Hypothalamus (tissue), 51 donors: ENCODE data around the gene FKBP7.
"Not testable (repeated sequence)": the region's sequence is repeated elsewhere in the genome, so short reads cannot be mapped to it uniquely, and the experiment has no call there.

Experiments
- DNase-seq, 51 donors: peaks; one replicate each; lab custom pipeline; 2025; lab: John Stamatoyannopoulos, UW

Gene FKBP7

DNA sequence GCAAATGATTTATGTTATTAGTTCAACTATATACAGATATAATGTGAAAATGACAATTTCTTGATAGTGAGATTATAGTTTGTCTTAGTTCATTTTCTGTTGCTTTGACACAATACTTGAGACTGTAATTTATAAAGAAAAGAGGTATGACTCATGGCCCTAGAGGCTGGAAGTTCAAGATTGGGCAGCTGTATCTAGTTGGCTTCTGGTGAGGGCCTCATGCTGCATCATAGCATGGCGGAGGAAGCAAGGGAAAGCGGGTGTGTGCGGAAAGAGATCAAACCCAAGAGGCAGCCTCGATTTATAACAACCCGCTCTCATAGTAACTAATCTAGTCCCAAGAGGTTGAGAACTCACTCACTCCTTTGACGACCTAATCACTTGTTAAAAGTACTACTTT is 13.2 kb upstream of the FKBP7 start:
- DNase-seq, result no peak

DNA sequence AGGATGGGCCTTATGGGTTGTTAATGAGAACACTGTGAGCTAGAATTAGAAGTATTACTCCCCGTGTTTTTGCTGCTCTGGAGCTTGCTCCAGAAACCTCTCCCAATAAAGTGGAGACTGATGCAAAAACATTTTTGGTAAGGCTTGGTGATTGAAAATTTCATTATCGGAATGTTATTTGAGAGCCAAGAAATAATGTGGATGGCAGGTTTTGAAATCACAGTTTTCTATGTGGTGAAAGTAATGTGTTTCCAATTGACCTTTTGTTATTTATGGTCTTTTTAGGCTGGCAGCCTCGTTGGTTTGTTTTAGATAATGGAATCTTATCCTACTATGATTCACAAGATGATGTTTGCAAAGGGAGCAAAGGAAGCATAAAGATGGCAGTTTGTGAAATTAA is 7.0 kb upstream of the FKBP7 start:
- no peak for DNase-seq

DNA sequence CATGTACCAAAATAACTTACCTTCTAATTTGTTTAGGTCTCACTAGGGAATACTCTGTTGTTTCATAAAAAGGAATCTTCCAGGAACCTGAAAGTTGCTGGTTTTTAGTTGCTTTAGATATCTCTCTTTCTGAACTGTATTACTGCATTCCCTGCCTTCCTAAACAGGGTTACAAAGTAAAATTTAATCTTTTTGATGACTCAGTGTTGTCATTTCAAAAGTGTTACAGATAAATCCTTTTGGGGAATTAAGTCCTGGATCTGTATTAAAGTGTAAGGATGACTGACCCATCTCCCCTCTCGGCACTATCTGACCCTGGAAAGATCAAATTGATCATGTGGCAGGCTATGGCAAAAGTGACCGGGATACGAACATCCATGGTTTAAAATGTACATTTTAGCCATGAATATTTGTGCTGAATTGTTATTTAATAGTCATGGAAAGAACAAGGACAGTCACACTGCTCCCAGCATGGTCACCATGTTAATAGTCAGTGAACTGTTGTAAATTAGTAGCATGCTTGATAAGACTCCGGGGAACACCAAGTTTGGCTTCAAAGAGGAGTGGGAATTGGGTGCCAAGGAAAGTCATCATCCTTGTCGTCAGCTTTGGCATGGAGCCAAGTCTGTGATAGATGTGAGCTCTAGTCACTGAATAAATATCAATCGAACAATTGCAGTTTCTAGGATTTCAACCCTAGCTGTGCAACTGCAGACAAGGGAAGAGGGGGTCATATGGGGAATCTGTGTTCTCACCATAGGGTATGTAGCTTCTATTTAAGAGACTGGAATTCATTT is 6.0 kb upstream of the FKBP7 start:
- DNase-seq, result peak in 18 of 51 donors; percentile 0 to 55 (median 14)

DNA sequence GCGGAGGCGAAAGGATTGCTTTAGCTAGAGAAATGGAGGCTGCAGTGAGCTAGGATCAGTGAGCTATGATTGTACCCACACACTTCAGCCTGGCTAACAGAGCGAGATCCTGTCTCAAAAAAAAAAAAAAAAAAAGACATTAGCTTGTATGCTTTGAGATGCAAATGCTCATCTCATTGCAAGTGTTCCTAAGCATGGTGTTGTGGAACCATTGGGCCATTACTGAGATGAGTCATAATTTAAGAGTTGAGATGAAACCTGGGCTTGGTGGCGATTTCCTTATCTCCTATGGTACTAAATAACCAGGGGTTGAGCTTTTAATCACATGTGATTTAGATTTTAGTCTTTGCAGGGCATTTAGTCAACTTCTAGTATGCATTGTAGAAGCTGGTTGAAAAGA is 4.0 kb upstream of the FKBP7 start:
- DNase-seq, result no peak

DNA sequence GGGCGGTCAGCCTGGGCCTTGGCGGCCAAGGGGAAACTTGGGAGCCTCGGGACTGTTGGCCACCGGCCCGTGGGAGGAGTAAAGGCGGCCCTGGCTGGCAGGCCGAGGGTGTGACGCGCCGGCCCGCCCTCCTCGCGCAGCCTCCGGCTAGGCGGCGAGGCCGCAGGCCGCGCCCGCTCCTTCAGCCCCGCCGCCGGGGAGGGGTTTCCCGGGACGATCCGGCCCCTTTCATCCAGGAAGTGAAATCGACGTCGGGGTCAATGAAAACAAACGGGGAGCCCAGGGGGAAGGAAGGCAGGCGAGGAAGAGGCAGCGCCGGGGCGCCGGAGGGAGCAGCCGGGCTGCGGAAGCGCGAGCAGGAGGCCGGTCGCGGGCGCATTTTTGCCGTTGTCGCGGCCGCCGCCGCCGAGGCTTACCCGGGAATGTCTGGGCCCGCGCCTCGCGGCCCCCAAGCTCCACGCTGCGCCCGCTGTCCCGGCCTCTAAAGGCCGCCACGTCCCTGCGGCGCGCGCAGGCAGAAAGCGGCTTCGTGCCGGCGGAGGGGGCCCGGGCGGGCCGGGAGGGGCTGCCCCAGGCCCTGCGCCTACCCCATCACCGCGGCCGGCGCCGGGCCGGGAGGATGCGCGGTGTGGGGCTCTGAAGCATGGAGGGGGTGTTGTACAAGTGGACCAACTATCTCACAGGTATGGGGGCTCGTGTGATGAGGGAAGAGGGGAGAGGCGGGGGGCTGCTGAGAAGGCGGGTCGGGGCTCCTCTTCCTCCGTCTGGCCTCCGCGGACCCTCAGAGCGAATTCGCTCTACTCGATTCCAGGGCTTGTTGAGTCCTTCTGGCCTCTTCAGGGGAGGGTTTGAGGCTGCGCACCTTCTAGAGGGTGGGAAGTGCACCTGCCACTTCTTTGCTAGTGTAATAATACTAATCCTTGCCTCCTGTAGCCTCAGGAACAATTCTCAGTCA is 2.1 kb upstream of the FKBP7 start, which contains the start of gene PLEKHA3:
Gene PLEKHA3, plus strand, starts transcription at position 231 of the 955 bp plus-strand sequence. Its CDS starts 413 bp downstream, at position 644.
- DNase-seq, result peak; percentile 23 to 97 (median 90)

DNA sequence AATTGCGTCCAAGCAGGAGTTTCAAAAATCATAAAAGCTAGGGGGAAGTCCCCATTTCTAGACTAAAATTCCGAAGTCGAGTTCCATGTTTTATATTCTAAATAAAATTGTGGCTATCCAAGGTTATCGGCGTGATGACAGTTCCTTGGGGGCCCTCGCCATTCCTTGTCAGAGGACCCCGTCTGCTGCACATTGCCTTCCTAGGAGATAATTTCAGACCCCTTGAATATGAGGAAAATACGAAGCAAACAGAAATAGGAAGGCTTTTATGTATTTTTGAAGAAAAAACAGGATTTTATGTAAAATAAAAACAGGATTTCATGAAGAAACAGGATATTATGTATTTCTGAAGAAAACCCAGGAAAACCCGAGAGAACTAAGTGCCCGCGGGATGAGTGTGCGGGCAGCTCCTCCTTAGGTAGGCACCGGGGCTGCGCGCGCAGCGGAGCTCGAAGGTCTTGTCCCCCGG is 1.4 kb upstream of the FKBP7 start:
- DNase-seq, result peak in 1 of 51 donors; percentile 20

DNA sequence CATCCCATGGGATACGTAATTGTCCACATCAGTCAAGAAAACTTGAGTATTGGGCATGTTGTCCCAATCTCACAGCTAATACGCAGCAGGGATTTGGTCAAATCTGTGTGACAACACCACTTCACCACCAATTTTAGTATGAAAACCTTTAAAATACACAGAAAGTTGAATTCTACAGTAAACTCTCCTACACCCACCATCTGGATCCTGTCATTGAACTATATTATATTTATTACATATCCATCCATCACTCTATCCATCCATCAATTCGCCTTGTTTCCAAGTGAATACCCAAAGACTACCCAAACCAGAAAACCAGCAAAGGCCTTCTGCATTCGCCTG is 846 bp upstream of the FKBP7 start:
- DNase-seq, result peak in 1 of 51 donors; percentile 53

DNA sequence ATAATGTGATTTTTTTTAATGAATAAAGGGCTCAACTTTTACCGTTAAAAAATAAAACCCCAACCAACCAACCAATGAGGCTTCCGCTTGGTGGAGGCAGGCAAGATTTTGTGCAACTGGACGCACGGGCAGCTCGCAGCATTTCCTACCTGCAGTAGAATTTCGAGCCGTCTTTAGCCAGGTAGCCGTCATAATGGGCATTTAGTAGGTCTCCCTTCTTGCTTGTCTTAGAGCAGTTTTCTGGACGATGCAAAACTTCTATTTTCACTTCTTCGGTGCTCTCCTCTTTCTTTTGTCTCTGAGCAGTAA is 316 bp downstream of the FKBP7 start:
- DNase-seq, result peak in 6 of 51 donors; percentile 16 to 32 (median 24)

DNA sequence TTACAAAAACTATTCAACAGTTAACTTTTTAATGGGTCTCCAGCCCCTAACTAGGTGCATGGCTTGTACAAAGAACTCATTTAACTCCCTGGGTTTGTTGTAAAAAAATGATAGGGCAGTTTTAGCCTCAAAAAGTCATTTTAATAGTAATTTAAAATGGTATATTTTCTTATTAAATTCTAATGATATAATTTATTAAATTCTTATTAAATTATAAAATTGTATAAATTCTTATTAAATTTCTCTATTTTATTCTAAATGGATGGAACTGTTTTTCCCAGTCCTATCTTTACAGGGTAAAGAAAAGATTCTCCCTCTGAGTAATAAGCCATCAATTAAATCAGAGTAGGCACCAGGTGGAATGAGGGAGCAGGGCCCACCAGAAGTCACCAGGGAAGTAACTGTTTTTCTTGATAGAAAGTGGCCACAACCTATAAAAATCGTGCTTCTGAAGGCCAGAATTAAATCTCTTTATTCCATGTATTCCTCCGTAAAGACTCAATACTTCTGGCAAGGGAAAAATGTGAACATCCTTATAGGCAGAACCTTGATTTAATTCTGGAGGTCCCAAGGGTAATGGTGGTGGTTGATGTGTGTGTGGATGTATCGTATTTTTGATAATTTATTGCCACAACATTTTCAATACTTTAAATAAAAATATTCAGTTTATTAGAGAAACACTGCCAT is 814 bp downstream of the FKBP7 start:
- no peak for DNase-seq

DNA sequence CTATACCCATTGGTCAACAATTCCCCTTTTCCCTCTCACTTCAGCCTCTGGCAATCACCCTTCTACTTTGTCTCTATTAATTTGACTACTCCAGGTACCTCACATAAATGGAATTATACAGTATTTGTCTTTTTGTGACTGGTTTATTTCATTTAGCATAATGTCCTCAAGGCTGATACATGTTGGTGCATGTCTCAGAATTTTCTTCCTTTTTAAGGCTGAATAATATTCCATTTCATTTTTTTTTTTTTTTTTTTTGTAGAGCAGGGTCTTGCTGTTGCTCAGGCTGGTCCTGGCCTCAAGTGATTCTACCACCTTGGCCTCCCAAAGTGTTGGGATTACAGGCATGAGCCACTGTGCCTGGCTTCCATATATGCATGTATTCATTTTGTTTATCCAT is 1.9 kb downstream of the FKBP7 start:
- no peak for DNase-seq

DNA sequence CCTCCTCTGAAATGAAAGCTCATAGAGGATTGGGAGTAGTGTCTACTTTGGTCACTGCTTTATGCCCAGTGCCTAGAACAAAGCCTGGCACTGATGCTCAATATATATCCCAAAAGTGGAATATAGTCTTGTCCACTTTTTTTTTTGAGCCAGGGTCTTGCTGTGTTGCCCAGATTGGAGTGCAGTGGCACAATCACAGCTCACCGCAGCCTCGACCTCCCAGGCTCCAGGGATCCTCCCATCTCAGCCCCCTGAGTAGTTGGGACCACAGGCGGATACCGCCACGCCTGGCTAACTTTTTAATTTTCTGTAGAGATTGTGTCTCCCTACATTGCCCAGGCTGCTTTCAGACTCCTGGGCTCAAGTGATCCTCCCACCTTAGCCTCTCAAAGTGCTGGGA is 3.8 kb downstream of the FKBP7 start:
- DNase-seq, result no peak

DNA sequence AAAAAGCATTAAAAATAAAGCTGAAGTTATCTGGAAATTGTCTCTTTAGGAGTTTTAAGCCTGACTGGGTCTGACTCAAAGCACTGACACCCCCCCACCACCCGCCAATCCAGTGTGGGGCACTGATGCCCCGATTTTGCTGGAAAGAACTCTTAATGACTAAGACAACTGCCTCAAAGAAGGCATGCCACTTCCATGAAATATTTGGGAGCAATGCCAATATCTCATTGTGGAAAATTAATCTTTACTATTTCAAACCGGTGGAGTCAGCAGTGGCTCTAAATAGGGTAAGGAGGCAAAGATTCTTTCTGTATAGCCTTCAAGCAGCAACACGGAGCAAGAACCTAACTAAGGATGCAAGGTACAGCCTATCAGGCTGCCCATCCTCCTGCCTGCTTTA is 4.5 kb downstream of the FKBP7 start:
- DNase-seq, result no peak

DNA sequence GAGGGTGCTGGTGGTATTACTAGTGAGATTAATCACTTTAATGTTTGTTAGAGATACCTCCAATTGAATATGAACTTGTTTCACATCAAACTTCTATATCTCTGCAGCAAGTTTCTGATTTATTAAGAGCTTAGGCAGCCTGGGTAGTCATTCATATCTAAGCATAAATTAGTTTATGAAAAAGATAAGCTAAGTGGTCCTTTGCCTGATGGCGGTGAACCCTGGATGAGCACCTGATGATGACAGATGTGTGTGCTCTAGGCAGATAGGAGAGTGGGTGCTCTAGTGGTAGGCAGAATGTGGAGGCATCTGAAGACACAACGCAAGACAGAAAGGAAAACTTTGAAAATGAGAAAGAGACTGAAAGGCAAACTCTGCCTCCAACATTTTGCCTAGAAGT is 5.0 kb downstream of the FKBP7 start:
- no peak for DNase-seq

DNA sequence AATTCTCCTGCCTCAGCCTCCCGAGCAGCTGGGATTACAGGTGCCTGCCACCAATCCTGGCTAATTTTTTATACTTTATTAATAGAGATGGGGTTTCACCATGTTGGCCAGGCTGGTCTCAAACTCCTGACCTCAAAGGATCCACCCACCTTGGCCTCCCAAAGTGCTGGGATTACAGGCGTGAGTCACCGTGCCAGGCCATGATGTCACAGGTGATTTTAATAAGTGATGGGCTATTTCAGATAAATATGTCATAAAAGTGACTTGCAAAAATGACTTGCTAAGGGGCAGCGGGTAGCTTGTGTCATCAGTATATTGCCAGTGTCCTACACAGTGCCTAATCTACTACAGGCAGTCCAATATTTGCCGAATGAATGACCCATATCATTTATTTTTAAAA is 7.1 kb downstream of the FKBP7 start:
- not testable (repeated sequence) for DNase-seq

DNA sequence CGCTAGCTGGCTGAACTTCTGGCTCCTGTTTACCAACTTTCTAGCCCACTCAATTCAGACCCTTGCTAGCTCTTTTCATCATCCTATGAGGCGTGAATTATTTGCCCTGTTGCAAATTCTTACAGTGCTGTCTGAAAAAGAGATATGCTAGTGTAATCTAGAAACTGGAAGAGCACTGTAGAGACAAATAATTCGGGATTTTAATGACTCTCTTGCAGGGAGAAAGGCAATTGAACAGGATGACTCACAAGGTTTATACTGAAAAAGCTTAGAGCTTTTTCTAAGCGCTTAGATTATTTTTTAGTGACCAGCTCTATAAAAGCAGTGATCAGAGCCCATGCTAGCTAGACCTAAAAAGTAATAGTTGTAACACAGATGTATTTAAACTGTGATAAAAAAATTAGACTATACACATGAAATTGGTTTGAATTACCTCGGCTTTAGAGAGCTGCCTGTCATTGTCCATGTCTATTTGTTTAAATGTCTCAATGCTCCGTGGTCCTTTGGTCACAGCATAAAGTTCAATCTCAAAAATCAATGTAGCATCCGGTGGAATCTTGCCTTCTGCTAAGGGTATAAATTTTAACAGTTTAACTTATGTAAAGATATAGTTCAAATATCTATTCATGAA is 9.1 kb downstream of the FKBP7 start:
- no peak for DNase-seq

DNA sequence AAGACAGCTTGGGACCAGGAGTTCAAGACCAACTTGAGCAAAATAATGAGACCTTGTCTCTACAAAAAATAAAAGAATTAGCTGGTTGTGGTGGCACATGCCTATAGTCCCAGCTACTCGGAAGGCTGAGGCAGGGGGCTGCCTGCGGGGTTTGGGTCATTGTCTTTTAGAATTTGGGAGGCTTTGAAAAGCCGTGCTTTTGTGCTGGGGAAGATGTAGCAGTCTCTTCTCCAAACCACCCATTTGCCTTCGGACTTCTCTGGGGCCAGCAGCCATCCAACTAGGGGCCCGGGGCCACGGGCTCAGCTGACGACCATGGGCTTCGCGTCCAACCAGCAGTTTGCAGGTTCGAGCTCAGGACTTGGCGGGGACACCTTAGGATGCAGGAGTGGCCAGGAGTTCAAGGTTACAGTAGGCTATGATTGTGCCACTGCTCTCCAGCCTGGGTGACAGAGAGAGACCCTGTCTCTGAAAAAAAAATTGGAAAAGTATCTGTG is 21.0 kb downstream of the FKBP7 start:
- no peak for DNase-seq

DNA sequence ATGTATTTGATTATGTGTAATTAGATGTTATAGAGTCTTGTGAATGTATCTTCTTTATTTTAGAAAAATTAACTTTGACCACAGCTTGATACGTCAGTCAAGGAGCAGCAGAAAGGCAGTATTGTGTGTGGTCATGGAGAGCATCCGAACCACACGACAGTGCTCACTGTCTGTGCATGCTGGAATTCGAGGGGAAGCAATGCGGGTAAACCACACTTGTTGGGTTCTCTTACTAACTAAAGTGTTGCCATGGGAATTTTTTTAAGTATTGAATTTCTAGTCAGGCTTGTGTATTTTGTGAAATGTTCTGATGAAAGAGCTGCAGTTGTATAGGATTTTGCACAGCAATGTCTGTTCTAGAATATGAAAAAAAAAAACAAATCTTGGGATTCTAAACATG is 22.5 kb downstream of the FKBP7 start:
- no peak for DNase-seq

DNA sequence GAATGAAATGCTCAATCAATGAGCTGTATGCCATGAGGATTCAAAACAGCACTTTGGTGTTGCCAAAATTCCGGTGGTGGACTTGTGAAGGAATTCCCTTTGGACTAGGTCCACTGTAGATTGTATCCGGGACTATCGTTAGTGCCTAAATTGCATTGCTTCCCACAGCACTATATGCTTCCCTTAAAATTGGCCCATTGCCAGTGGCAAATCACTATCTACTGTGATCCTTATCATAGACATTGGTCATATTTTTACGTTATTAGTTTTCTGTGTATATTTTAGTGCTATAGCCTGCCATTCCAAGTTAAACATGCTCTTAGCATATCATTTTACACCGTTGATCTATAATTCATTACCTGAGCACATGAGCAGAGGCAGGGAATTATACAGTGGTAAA is 25.5 kb downstream of the FKBP7 start:
- DNase-seq, result no peak

DNA sequence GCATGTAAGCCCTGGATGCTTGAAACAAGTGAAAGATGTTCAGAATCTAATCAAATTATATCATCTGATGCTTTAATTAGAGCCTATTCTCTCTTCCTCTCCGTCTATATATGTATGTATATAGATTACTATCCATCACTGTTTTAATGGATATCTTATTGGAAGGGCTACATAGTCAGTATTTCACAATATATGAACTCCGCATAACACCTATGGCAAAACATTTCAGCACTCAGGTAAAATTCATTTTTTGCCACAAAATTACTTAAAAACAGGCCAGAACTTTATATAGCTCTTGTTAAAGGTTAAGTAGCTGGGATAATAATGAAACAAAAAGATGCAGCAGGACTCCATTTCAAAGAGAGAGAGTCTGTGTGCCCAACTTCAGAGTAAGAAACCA is 26.1 kb downstream of the FKBP7 start:
- DNase-seq, result no peak

DNA sequence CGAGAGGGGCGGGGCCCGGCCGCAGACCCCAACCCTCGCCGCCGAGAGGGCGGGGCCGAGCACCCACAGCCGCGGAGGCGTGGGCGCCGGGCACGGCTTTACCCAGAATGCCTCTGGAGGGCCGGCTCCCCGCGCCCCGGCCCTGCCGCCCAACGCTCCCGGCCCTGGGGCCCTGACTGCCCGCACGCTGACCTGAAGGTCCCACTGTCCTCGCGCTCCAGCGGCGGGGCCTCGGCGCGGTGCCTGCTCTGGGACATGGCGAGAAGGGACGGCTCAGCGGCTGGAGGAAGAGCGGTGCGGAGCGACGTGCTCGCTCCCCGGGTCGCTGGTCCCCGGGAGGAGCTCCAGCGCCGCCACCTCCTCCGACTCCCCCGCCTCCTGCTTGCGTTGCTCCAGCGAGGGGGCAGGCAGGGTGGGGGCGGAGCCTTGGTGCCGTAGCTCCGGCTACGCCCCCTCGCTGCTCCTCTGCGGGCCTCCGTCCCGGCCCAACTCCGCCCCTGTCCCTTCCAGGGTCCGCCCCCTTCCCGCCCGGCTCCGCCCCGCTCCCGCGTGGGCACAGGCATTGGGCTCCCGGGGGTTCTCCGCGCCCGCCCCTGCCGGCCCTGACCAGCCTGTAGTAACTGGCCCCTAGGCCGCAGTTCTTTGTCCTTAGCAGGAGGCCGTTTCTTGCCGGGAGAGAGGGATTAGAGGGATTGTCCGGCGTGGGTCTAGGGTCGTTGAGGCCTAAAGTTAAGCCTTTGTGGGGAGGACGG is 27.4 kb downstream of the FKBP7 start, which contains the start of the genes PJVK and PRKRA:
Gene PJVK, plus strand, starts transcription at position 605 of the 752 bp plus-strand sequence. CDS start 2,032 bp downstream, outside the sequence.
Gene PRKRA, minus strand, starts transcription at position 402 of the 752 bp plus-strand sequence. Its CDS starts 145 bp downstream, at position 257.
- peak; percentile 76 to 99 (median 97) for DNase-seq
